Measurements from ENCODE around the gene HORMAD2.
"Not testable (repeated sequence)": the region's sequence is repeated elsewhere in the genome, so short reads cannot be mapped to it uniquely, and the experiment has no call there.

The HORMAD2 gene

DNA sequence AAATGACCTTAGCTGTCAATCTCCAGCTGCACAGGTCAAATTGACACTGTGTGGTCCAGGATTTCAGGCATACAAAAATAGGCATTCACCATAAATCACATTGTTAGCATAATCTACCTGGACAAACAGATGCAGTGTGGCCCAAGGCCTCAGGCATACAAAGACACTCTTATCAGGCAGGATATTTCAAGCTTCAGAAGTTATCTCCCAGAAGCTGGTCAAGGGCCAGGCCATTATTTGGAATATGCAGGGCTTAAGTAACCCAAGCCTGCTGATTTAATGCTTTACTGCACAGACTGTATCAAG, 25.5 kb upstream of the HORMAD2 start:
- Histone ChIP-seq H4K20me1 (ENCODE audit: insufficient read depth, low read length, poor library complexity, severe bottlenecking) (no peaks in the 10 kb centered on the region), H2AFZ (ENCODE audit: low read length) (no peak overlapping the region), H3K27me3 (ENCODE audit: insufficient read depth, low read length, poor library complexity, severe bottlenecking) (no peaks in the 10 kb centered on the region), H3K79me2 (ENCODE audit: insufficient read depth, low read length) (no peaks in the 10 kb centered on the region), H3K9me2 (replicated peaks; ENCODE audit: low read depth, low read length) (no peaks in the 10 kb centered on the region), H3K9me3 (ENCODE audit: insufficient read depth, low read depth, low read length) (peaks cover 3% of the 10 kb centered on the region; the same call in 1 of the 2 replicates), H3K4me2 (ENCODE audit: low read depth, low read length, poor library complexity, severe bottlenecking) (no peak overlapping the region), H3K9ac (ENCODE audit: low read depth, low read length, poor library complexity, severe bottlenecking) (no peak overlapping the region), H3F3A (ENCODE audit: low read depth) (no peaks in the 10 kb centered on the region), H3K4me3 (ENCODE audit: low read length, poor library complexity, severe bottlenecking) (no peak overlapping the region), H3K36me3 (ENCODE audit: insufficient read depth, low read length) (no peaks in the 10 kb centered on the region), H3K4me1 (ENCODE audit: insufficient read depth, low read length, poor library complexity, severe bottlenecking) (no peaks in the 10 kb centered on the region)
- TF ChIP-seq EZH2phosphoT487 (IDR thresholded peaks at IDR 0.05; ENCODE audit: borderline replicate concordance) = no peak
- TF ChIP-seq, protein P1, sequence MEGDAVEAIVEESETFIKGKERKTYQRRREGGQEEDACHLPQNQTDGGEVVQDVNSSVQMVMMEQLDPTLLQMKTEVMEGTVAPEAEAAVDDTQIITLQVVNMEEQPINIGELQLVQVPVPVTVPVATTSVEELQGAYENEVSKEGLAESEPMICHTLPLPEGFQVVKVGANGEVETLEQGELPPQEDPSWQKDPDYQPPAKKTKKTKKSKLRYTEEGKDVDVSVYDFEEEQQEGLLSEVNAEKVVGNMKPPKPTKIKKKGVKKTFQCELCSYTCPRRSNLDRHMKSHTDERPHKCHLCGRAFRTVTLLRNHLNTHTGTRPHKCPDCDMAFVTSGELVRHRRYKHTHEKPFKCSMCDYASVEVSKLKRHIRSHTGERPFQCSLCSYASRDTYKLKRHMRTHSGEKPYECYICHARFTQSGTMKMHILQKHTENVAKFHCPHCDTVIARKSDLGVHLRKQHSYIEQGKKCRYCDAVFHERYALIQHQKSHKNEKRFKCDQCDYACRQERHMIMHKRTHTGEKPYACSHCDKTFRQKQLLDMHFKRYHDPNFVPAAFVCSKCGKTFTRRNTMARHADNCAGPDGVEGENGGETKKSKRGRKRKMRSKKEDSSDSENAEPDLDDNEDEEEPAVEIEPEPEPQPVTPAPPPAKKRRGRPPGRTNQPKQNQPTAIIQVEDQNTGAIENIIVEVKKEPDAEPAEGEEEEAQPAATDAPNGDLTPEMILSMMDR (conservative IDR thresholded peaks at IDR 0.05; ENCODE audit: low read length) = no peak

DNA sequence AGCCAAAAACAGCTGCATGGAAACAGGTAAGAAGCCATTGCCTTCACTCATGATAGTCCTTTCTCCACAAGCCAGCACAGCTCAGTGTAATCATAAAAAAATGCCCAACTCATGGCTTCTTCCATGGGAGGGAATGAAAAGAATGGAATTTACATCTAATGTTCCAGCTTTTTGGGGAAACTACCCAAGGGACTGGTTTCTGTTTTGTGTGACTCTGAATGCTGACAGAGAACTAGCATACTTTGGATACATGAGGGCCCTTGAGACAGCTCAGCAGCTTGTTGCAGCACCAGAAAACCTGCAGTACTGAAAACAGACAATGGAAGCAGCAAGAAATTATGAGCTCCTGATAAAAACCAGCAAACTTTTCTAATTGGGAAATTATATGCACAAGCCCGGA, 24.2 kb upstream of the HORMAD2 start:
- Histone ChIP-seq H4K20me1 (ENCODE audit: insufficient read depth, low read length, poor library complexity, severe bottlenecking) (no peaks in the 10 kb centered on the region), H2AFZ (ENCODE audit: low read length) (no peak overlapping the region), H3K9me2 (replicated peaks; ENCODE audit: low read depth, low read length) (no peaks in the 10 kb centered on the region), H3K9me3 (ENCODE audit: insufficient read depth, low read depth, low read length) (peaks cover 3% of the 10 kb centered on the region; the same call in 1 of the 2 replicates), H3K4me3 (ENCODE audit: low read length, poor library complexity, severe bottlenecking) (no peak overlapping the region), H3K27me3 (ENCODE audit: insufficient read depth, low read length, poor library complexity, severe bottlenecking) (no peaks in the 10 kb centered on the region), H3F3A (ENCODE audit: low read depth) (no peaks in the 10 kb centered on the region), H3K79me2 (ENCODE audit: insufficient read depth, low read length) (no peaks in the 10 kb centered on the region), H3K9ac (ENCODE audit: low read depth, low read length, poor library complexity, severe bottlenecking) (no peak overlapping the region), H3K4me2 (ENCODE audit: low read depth, low read length, poor library complexity, severe bottlenecking) (no peak overlapping the region), H3K36me3 (ENCODE audit: insufficient read depth, low read length) (no peaks in the 10 kb centered on the region), H3K4me1 (ENCODE audit: insufficient read depth, low read length, poor library complexity, severe bottlenecking) (no peaks in the 10 kb centered on the region)
- TF ChIP-seq, protein P1 (conservative IDR thresholded peaks at IDR 0.05; ENCODE audit: low read length) = no peak
- TF ChIP-seq EZH2phosphoT487 (IDR thresholded peaks at IDR 0.05; ENCODE audit: borderline replicate concordance) = no peak

DNA sequence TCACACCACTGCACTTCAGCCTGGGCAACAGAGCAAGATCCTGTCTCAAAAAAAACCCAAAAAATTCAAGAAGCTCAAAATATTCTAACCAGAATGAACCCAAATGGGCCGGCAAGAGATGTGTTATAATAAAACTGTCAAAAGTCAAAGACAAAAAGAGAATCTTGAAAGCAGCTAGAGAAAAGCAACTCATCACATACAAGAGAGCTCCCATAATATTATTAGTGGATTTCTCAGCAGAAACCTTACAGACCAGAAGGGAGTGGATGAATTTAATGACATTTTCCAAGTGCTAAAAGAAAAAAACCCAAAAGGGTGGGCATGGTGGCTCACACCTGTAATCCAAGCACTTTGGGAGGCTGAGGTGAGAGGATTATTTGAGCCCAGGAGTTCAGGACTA, 22.9 kb upstream of the HORMAD2 start:
- H4K20me1 ChIP-seq (ENCODE audit: insufficient read depth, low read length, poor library complexity, severe bottlenecking) = no peaks in the 10 kb centered on the region
- no peaks in the 10 kb centered on the region for H3K4me1 ChIP-seq (ENCODE audit: insufficient read depth, low read length, poor library complexity, severe bottlenecking)

DNA sequence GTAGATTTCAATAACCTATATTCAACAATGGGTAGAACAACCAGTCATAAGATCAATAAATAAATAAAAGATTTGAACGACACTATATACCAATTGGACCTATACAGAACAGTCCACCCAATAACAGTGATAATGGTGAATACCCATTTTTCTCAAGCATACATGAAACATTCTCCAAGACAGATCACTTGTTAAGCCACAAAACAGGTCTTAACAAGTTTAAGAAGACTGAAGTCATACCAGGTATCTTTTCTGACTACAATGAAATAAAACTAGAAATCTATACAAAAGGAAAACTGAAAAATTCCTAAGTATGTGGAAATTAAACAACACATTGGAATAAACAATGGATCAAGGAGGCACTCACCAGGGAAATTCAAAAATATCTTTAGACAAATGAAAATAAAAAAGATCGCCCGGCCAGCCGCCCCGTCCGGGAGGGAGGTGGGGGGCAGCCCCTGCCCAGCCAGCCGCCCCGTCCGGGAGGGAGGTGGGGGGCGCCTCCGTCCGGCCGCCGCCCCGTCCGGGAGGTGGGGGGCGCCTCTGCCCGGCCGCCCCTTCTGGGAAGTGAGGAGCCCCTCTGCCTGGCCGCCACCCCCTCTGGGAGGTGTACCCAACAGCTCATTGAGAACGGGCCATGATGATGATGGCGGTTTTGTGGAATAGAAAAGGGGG, 20.8 kb upstream of the HORMAD2 start:
- not testable (repeated sequence) for H3K9ac ChIP-seq (ENCODE audit: low read depth, low read length, poor library complexity, severe bottlenecking); H3K4me3 ChIP-seq (ENCODE audit: low read length, poor library complexity, severe bottlenecking); H4K20me1 ChIP-seq (ENCODE audit: insufficient read depth, low read length, poor library complexity, severe bottlenecking); H3K4me2 ChIP-seq (ENCODE audit: low read depth, low read length, poor library complexity, severe bottlenecking); H3F3A ChIP-seq (ENCODE audit: low read depth); H3K9me3 ChIP-seq (ENCODE audit: insufficient read depth, low read depth, low read length); H3K79me2 ChIP-seq (ENCODE audit: insufficient read depth, low read length); H3K9me2 ChIP-seq (replicated peaks; ENCODE audit: low read depth, low read length); H2AFZ ChIP-seq (ENCODE audit: low read length); H3K36me3 ChIP-seq (ENCODE audit: insufficient read depth, low read length); H3K4me1 ChIP-seq (ENCODE audit: insufficient read depth, low read length, poor library complexity, severe bottlenecking); H3K27me3 ChIP-seq (ENCODE audit: insufficient read depth, low read length, poor library complexity, severe bottlenecking)

More for the DNA sequence above, 22.9 kb upstream of the HORMAD2 start:
- no peak overlapping the region for H3K9ac ChIP-seq (ENCODE audit: low read depth, low read length, poor library complexity, severe bottlenecking)
- no peaks in the 10 kb centered on the region for H3K9me2 ChIP-seq (replicated peaks; ENCODE audit: low read depth, low read length)
- H3K36me3 ChIP-seq (ENCODE audit: insufficient read depth, low read length) = no peaks in the 10 kb centered on the region
- H3K27me3 ChIP-seq (ENCODE audit: insufficient read depth, low read length, poor library complexity, severe bottlenecking) = no peaks in the 10 kb centered on the region
- no peak overlapping the region for H3K4me2 ChIP-seq (ENCODE audit: low read depth, low read length, poor library complexity, severe bottlenecking)
- TF ChIP-seq EZH2phosphoT487 (IDR thresholded peaks at IDR 0.05; ENCODE audit: borderline replicate concordance) = no peak
- TF ChIP-seq, protein P1 (conservative IDR thresholded peaks at IDR 0.05; ENCODE audit: low read length) = no peak
- no peaks in the 10 kb centered on the region for H3F3A ChIP-seq (ENCODE audit: low read depth)
- no peaks in the 10 kb centered on the region for H3K79me2 ChIP-seq (ENCODE audit: insufficient read depth, low read length)
- H3K9me3 ChIP-seq (ENCODE audit: insufficient read depth, low read depth, low read length) = peaks cover 3% of the 10 kb centered on the region; the same call in 1 of the 2 replicates
- no peak overlapping the region for H3K4me3 ChIP-seq (ENCODE audit: low read length, poor library complexity, severe bottlenecking)
- no peak overlapping the region for H2AFZ ChIP-seq (ENCODE audit: low read length)

DNA sequence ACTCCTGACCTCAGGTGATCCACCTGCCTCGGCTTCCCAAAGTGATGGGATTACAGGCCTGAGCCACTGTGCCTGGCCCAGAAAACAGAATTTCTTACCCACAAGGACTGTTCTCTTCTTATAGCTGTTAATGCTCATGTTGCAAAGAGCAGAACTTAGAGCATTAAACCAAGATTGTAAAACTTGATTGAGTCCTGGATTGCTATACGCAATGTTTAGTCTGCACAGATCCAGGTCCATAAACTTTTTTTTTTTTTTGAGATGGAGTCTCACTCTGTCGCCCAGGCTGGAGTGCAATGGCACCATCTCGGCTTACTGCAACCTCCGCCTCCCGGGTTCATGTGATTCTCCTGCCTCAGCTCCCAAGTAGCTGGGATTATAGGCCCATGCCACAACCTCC, 19.2 kb upstream of the HORMAD2 start:
- not testable (repeated sequence) for H4K20me1 ChIP-seq (ENCODE audit: insufficient read depth, low read length, poor library complexity, severe bottlenecking); H3K4me3 ChIP-seq (ENCODE audit: low read length, poor library complexity, severe bottlenecking); H2AFZ ChIP-seq (ENCODE audit: low read length); H3K79me2 ChIP-seq (ENCODE audit: insufficient read depth, low read length); H3K9ac ChIP-seq (ENCODE audit: low read depth, low read length, poor library complexity, severe bottlenecking); H3K27me3 ChIP-seq (ENCODE audit: insufficient read depth, low read length, poor library complexity, severe bottlenecking); H3F3A ChIP-seq (ENCODE audit: low read depth); H3K4me2 ChIP-seq (ENCODE audit: low read depth, low read length, poor library complexity, severe bottlenecking); H3K4me1 ChIP-seq (ENCODE audit: insufficient read depth, low read length, poor library complexity, severe bottlenecking); H3K9me3 ChIP-seq (ENCODE audit: insufficient read depth, low read depth, low read length); H3K36me3 ChIP-seq (ENCODE audit: insufficient read depth, low read length); H3K9me2 ChIP-seq (replicated peaks; ENCODE audit: low read depth, low read length)
